DMS 273 treated with DMSO at 0.1 percent for 48 hours (cell line): ENCODE measurements around the gene B3GNT2.
A peak's percentile ranks its signal among the peaks of the same experiment; 100 is the strongest.

Source experiments
- DNase-seq: peaks from one replicate; lab custom pipeline; 2025; lab: John Stamatoyannopoulos, UW

B3GNT2 gene

DNA sequence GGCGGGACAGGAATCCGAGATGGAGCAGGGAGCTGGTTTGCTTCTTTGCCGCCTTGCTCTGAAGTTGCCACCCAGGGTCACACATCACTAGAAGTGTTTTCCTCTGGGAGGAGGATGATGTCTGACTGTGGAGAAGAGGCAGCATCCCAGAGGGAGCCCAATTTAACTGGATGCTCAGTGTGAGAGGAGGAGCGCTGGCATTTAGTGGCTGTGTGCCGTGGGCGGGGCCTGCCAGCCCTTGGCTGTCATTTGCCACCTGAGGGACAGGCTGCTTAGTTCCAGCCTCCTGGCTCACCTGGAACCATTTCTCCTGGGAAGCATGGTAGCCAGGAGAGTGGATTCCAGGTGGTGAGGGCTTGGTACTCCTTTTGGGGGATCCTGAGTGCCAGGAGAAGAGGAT is 9.6 kb downstream of the B3GNT2 start:
- no peak for DNase-seq

DNA sequence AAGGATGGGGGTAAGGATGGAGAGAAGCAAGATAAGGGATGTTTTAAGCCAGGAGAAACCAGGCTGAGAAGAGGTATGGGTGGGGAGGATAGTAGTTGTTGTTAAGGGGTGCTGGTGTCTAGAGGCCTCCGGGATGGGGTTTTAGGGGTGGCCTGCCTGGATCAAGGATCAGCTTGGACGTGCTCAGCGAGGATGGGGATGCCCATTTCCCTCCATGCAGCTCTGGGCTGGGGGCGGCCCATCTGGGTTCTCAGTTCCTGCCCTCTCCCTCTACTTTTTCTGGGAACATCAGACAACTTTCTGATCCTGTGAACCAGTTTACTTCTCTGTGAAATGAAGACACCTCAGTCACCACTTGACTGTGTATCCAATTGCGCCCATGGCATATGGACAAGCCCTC is 10.1 kb downstream of the B3GNT2 start:
- no peak for DNase-seq

DNA sequence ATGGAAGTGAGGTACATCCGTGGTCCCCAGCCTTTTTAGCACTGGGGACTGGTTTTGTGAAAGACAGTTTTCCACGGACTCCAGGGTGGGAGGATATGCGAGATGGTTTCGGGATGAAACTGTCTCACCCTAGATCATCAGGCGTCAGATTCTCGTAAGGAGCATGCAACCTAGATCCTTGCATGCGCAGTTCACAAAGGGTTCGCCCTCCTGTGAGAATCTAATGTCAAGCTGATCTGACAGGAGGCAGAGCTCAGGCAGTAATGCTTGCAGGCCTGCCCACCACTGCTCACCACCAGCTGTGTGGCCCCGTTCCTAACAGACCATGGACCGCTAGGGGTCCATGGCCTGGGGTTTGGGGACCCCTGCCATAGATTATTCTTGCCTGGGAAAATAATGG is 11.6 kb downstream of the B3GNT2 start:
- no peak for DNase-seq

DNA sequence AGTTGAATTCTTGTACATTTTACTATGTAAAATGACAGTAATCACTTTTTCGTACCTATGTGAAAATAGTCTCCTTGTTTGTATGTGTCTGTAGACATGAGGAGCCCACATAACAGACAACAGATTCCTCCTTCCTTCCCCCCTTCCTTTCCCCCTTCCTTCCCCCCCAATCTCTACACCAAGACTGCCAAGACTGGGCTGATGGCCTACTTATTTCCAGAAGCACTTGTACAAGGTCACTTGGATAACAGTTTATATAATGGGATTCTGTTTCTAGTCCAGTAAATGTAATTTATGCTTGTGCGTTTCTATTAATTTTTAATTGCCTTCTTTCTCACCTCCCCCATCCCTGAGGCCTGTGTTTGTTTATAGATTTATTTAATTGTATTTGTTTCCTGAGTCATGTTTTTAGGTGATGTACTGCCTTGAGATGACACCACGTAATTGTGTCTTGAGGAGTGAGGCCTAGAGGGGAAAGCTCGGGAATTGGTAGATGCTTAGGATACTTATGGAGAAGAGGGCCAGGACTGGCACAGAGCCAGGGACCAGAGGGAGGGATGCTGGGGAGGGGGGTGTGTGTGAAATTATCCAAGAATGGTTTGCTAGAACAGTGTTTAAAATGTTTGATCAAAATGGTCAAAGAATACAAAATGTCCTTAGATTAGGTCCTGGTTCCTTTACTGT is 12.3 kb downstream of the B3GNT2 start:
- DNase-seq, result no peak

DNA sequence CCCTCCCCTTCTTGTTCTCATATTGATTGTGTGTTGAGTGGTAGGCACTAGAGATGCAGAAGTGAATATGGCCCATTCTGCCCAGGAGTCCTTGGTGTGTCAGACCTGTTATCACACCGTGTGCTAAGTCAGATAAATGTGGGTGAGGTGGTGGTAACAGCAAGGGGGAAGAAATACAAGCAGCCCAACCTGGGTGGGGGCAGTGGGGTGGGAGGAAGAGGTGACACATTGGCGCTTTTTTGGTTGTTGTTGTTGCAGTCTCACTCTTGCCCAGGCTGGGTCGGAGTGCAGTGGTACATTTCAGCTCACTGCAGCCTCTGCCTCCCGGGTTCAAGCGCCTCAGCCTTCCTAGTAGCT is 12.8 kb downstream of the B3GNT2 start:
- DNase-seq, result no peak

DNA sequence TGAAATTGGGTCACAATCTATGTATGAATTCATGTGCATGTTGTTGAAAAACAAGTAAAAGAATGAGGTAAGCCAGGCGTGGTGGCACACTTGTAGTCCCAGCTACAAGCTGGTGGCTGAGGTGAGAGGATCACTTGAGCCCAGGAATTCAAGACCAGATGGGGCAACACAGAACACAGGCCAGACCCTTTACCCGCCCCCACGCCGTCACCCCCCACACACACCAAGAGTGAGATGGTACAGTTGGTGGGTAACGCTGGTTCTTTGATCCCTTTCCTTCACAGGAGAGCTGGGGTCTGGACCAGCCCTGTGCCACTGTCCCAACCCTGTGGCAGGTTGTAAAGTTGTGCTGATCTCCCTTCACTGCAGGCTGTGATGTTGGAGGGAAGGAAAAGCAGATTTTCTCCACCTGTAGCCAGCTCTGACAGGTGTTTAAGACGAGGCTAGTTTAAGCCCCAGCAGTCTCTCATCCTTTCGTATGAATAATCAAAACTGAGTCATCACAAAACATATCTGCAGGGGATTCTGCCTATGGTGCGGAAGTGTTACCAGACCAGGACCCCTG is 13.6 kb downstream of the B3GNT2 start:
- DNase-seq, result no peak

DNA sequence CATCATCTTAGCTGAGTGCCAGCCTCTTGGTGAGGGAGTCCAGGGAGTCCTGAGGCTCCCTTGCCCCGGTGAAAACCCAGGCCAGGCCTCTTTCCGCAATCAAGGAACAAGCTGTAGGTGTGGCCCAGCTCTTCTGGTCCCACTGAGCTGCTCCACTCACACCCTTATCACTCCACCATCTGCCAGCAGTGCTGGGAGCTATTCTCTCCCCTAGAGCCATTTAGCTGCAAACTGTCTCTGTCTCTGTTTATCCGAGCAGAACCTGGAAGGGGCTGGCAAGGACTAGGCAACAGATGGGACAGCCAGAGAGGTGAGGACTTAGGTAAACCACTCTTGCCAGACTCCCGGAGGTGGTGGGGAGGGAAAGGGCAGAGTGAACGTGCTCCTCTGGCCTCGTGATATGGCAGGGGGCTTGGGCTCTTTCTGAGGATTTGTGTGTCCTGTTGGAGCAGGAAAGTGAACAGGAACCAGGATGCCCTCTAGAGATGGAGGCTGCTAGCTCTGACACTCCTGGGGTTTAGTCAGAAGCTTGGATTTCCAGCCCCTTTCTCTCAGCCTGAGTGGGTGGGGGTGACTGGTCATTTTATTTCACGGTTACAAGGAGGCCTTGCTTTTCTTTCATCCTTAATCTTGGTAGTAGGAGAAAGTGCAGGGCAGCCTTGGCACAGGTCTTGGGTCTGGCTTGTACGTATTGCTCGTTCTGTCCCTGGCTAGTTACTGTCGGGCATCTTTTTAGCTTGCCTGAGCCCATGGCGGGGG is 19.6 kb downstream of the B3GNT2 start:
- peak; percentile 98 for DNase-seq

DNA sequence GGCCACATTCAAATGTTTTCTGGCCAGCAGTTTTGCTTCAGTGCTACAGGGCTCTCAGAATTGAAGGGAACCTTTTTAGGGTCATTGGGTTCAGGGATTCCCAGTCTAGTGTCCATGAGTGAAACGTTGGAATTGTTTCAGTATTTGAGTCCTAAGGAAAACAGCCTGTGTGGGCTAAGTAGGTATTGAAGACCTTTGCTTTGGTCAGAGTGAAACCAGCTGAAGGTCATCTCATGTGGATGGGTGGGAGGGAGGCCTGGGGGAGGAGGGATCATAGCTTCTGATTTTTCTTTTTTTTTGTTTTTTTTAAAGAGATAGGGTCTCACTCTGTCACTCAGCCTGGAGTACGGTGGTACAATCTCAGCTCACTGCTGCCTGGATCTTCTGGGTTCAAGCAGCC is 20.2 kb downstream of the B3GNT2 start:
- no peak for DNase-seq

DNA sequence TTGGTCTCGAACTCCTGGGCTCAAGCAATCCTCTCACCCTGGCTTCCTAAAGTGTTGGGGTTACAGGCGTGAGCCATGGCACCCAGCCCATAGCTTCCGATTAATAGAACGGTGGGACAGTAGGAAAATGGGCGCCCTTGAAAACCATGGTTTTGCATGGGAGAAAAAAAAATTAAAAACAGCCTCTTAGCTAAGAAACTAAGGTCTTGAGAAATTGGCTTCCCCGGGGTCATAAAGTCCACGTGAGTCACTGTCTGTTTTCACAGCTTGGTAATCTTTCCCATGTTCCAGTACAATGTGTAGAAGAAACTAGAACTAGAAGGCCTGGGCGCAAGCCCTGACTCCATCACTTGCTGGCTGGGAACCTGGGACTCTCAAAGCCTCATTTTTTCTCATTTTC is 20.7 kb downstream of the B3GNT2 start:
- no peak for DNase-seq

DNA sequence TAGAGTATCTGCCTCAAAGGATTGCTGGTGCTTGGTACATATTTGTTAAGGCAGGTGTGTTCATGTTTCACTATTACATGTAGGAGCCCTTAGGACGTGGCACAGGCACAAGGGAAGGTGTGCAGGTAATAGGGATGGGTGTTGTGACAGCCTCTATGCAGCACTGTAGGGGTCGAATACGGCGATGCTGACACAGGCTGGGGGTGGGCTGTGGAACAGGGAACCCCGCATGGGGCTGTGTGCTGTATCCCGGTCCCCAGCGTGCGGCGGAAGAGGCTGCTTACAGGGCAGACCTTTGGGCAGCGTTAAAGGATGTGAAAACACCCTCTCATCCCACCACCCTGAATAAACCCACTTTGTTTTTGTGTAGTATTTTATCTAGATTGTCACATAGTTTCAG is 21.5 kb downstream of the B3GNT2 start:
- DNase-seq, result no peak

DNA sequence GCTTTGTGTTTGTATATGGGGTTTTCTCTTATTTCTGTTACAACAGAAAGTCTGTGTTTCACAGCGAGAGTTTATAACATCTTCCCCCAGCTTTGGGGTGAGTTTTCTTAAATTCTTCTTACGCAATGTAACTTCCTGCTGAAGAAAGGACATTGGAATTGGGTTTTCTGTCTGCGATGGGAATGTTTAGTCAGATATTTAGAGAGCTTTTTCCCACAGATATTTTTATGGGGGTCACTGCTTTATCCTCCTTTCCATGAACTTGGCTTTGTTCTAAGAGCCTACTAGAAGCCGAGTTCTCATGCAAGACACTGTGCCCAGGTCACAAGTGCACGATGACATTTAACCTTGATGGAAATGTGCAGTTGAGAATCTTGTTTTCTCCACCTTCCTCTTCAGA is 22.1 kb downstream of the B3GNT2 start:
- DNase-seq, result no peak

DNA sequence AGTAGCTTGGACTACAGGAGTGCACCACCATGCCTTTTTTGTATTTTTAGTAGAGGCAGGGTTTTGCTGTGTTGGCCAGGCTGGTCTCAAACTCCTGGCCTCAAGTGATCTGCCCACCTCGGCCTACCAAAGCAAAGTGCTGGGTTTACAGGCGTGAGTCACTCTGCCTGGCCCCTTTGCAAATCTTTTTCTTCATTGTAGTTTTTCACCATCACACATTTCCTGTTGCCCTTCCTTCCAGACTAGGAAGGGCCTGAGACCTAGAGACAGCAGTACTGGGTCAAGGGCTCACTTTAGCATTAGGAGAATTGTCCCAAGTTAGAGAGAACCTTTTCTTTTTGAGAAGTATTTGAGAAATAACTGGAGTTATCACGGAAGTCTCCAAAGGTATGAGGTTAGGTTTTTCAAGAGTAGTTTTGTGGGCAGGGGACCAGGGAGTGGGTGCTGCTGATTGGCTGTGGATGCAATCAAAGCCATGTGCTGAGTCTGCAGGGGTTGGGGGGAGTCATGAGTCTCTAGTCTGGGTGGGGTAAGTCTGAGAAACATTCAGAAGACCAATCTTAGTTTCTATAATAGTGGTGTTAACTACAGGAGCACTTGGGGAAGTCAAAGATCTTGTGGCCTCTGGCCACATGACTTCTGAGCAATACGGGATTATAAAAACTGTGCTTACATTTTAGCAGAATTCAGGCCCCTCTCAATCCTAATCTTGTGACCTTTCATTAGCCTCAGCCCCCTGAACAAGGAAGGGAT is 23.7 kb downstream of the B3GNT2 start:
- DNase-seq, result no peak

DNA sequence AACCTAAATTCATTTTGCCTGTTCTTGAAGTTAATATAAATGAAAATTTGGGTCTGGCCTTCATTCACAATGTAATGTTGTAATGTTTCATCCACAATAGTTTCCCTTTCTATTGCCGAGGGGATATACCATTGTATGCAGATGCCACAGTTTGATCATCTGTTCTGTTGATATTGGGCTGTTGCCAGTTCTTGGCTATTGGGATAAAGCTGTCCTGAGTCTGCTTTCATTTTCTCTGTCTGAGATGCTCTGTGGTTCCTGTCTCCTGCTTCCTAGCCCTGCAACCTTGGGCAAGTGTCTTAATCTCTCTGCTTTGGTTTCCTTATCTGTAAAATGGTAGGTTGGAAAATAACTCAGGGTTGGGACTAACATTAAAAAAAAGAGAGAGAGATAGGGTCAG is 25.2 kb downstream of the B3GNT2 start:
- no peak for DNase-seq

DNA sequence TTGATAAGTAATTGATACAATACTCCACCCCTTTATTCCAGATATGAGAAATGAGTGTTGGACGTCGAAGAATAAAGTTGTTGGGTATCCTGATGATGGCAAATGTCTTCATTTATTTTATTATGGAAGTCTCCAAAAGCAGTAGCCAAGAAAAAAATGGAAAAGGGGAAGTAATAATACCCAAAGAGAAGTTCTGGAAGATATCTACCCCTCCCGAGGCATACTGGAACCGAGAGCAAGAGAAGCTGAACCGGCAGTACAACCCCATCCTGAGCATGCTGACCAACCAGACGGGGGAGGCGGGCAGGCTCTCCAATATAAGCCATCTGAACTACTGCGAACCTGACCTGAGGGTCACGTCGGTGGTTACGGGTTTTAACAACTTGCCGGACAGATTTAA is 26.3 kb downstream of the B3GNT2 start:
- DNase-seq, result no peak

DNA sequence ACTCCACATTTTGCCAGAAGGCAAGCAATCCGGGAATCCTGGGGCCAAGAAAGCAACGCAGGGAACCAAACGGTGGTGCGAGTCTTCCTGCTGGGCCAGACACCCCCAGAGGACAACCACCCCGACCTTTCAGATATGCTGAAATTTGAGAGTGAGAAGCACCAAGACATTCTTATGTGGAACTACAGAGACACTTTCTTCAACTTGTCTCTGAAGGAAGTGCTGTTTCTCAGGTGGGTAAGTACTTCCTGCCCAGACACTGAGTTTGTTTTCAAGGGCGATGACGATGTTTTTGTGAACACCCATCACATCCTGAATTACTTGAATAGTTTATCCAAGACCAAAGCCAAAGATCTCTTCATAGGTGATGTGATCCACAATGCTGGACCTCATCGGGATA is 26.8 kb downstream of the B3GNT2 start:
- no peak for DNase-seq

DNA sequence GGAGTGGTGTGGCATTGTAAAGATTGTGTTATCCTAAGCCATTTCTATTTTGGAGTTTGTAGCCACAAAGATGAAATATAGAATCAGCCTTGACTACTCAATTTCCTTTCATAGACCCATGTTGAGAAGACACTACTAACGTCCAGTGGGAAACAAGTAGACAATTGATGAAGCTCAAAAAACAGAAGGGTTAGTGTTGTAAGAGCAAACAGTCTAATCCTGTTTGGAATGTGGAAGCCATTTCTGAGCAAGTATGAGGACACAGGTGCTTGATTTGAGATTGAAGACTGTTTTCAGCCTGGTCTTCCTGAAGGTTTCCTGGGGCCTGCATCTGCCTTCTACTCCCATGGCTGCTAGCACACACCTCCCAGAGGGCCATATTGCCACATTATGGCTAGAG is 29.1 kb downstream of the B3GNT2 start:
- no peak for DNase-seq

DNA sequence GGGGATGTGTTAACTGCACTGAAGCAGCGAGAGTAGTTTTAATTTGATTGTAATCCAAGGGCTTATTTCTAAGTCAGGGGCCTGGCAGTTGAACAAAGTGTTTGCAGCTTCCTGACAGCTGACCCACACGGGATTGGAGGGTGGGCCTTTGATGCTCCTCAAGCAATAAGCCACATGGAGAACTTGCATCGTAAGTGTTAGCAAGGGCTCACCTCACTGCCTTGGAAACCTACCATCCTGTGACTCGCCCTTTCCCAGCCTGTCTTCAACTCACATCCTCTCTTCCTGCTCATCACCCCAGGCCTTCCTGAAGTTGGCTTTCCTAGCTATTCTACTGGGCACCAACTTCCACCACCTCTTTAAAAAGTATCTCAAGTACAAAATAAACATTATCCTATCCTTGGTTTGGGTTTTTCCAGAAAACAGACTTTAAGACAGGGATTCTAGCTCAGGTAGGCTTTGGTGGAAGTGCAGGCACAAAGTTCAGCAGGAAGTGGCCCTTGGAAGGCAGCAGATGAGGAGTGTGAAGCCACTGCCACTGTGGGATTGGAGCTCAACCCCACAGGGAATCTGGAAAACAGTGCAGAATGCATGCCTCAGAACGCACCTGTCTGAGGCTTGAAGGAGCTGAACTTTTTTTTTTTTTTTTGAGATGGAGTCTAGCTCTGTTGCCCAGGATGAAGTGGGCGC is 31.6 kb downstream of the B3GNT2 start:
- no peak for DNase-seq

DNA sequence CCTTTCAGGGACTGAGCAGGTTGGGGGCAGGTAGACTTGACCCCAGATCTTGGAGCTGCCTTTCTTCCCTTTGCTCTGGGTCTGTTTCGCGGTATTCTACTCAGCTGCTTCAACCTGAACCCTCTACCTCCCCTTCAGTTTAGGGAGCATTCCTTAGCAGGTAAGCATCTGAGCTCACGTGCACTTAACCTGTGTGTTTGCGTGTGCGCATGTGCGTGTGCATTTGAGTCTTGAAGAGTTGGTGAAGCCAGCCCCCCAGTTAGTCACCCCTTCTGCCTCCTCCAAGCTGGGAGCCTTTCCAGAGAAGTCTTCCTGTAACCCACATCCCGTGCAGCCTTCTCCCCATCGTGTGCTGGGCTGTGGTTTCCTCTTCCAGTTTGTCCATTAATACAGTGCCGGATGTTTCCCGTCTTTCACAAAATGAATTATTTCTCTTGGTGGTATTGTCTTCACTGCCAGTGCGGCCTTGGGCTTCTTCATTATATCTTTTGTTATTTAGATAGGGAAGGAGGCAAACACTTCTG is 33.2 kb downstream of the B3GNT2 start:
- DNase-seq, result no peak

DNA sequence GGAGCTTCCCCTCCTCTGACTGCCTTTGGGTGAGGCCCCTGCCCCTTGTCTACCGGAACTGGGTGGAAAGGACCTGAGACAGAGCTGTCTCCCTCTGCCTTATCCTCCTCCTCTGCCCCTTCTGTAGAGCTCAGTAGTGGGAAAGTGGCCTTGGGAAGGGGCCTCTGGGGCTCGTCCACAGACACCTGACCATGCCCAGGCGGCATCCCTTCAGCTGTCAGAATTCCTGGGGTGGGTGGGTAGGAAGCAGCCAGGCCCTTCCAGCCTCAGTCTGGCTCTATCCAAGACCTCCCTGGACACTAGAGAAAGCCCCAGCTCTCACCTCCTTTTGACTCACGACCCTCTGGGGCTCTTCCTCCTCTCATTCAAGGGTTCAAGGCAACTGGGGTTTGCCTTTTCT is 35.6 kb downstream of the B3GNT2 start:
- no peak for DNase-seq

DNA sequence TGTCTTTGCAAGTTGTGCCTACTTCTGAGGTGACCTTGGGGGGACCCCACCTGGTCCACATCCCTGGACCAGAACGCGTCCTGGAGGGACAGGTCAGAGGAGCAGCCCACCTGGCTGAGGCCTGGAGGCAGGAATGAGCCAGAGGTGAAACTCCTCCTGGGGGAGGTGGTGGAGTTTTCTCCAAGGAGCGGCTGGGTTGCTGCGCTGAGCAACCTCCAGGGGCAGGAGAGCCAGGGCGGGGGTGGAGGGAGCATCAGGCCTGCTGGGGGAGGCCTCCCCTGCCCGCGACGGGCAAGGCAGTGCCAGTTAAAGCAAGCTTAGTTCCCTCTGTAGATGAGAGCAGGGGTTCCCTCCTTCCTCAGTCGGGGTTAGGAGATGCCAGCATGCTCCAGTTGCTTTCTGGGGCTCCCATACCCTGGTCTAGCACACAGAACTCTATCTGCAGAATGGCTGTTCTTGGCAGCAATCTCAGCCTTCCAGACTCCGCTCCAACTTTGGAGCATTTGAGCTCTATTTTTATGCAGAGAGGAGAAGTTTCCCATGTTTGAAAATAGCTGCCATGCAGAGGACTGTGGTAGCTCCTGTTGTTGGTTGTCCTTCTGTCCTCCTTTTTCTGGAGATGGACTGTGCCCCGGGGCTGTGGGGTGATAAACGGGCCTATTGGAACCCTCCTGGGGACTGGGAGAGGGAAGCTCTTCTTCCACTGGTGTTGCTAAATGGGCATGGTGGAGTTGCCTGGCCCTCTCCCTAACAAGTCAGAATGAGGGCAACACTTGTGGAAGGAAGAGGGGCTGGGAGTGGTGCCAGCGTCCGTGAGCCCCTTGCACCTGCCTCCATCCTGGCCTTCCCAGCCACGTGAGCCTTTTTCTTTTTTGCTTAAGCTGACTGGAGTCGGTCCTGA is 39.1 kb downstream of the B3GNT2 start:
- DNase-seq, result no peak

DNA sequence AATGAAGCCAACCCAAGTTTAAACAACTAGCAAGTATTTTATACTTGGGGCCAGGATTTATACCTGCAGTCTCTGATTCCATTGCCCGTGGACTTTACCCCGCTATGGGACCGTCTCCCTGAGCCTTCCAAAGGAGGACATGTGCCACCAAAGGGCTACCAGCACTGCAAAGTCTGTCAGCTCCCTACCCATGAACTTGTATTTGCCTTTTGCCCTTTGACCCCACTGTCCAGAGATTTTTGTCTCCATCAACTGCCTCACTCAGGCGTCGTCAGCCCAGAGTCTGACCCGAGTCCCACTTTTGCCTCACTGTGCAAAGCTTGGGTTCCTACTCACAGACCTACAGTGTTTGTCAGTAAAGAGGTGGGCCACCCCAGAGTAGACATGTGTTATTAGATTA is 40.6 kb downstream of the B3GNT2 start:
- DNase-seq, result no peak
